GM12872 (cell line): ENCODE measurements around the gene THRAP3.

Experiments used
- TF ChIP-seq, protein P1 (sequence below): IDR thresholded peaks from 3 replicates; pipeline ENCODE4 v1.5.1; 2011; ENCODE audit warnings: low read depth, mild to moderate bottlenecking, low read length, moderate library complexity; ENCODE audit not compliant: insufficient read depth

THRAP3 gene

DNA sequence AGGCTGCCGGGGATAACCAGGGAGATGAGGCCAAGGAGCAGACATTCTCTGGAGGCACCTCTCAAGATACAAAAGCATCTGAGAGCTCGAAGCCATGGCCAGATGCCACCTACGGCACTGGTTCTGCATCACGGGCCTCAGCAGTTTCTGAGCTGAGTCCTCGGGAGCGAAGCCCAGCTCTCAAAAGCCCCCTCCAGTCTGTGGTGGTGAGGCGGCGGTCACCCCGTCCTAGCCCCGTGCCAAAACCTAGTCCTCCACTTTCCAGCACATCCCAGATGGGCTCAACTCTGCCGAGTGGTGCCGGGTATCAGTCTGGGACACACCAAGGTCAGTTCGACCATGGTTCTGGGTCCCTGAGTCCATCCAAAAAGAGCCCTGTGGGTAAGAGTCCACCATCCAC is 62.6 kb downstream of the THRAP3 start:
- TF ChIP-seq, protein P1, sequence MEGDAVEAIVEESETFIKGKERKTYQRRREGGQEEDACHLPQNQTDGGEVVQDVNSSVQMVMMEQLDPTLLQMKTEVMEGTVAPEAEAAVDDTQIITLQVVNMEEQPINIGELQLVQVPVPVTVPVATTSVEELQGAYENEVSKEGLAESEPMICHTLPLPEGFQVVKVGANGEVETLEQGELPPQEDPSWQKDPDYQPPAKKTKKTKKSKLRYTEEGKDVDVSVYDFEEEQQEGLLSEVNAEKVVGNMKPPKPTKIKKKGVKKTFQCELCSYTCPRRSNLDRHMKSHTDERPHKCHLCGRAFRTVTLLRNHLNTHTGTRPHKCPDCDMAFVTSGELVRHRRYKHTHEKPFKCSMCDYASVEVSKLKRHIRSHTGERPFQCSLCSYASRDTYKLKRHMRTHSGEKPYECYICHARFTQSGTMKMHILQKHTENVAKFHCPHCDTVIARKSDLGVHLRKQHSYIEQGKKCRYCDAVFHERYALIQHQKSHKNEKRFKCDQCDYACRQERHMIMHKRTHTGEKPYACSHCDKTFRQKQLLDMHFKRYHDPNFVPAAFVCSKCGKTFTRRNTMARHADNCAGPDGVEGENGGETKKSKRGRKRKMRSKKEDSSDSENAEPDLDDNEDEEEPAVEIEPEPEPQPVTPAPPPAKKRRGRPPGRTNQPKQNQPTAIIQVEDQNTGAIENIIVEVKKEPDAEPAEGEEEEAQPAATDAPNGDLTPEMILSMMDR = no peak

DNA sequence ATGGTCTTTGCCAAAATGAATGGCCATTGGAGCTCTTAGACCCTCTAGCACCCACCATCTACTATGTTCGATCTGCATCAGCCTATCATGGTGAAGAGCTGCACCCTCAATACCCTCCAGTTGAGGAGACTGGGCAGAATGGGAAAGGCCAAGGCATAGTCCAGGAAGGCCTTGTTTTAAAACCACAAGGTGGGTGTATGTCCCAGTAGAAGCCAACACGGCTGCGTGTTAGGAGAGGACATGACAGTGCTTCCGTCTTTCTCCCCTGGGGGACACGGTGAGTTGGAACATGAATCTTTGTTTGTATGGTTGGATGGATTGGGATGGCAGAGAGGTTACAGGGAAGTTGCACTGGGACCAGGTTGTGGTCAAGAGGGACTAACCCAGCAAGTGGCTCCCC is 63.4 kb downstream of the THRAP3 start:
- TF ChIP-seq, protein P1 = no peak

DNA sequence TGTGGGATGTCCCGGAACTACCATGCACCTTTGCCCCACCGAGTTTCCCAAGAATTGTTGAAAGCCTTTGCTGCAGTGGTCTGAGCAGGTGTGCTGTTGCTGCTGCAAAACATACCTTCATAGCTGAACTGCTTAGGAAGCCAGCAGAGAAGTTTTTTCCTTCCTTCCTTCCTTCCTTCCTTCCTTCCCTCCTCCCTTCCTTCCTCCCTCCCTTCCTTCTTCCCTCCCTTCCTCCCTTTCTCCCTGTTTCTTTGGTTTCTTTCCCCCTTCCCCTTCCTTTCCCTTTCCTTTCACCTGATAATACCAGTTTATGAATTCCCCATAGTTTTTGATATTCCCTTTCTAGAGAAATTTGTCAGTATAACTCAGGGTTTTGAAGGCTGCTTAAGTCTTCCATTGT is 71.1 kb downstream of the THRAP3 start:
- TF ChIP-seq, protein P1 = no peak

DNA sequence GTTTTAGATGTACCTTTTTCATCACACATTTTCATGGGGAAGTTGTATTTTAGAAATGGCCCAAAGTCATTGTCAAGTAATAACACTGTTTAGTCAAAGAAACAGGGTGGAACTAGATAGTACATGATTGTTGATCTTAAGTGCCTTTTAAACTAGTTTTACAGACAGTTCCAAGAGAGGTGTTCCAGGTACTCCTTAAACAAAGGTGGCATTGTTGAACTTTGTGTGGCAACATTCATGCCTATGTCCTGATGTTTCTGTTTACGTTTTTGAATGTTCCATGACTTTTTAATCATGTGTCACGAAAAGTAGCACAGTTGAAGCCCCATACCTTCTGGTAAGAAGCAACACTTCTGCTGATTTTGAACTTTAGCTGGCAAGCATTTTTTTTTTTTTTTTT is 72.8 kb downstream of the THRAP3 start:
- TF ChIP-seq, protein P1 = no peak

DNA sequence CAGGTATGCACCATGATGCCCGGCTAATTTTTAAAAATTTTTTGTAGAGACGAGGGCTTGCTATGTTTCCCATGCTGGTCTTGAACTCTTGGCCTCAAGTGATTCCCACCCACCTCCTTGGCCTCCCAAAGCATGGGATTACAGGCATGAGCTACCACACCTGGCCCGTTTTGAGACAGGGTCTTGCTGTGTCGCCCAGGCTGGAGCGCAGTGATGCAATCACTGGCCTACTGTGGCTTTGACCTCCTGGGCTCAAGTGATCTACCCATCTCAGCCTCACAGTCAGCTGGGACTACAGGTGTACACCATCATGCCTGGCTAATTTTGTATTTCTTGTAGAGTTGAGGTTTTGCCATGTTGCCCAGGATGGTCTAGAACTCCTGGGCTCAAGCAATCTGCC is 74.4 kb downstream of the THRAP3 start:
- TF ChIP-seq, protein P1 = no peak

DNA sequence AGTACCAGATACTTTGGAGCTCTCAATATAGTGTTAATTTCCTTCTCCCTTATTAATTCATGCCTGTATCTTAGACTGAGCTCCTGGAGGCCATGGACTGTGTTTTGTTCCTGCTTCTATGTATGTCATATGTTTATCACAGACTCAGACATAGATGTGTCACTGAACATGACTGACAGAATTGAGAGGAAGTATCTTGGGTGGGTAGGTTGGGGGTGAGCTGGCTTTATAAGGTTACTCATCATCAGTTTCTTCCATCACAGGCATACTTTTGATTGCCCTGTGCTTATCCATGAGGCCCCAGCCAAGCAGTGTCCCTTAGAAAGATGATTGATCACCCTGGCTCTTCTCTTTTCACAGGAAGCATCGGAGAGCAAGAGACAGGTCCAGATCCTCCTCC is 76.3 kb downstream of the THRAP3 start:
- TF ChIP-seq, protein P1 = no peak

DNA sequence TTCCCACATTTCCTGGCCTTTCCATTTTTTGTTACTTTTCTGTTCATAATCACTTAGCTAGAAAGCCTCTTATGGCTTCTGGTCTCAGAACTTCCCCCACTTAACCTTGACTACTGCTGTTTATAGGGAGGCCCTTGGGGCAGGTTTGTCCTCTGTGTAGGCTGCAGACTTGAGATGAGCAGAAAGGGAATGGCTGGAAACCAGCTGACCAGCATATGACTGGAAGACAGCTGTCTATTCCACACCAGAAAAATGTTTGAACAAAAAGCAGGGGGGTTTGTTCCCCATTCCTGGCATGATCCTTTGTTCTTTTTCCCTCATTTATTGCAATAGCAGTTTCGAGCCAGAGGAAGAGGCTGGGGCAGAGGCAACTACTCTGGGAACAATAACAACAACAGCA is 77.0 kb downstream of the THRAP3 start:
- TF ChIP-seq, protein P1 = no peak

DNA sequence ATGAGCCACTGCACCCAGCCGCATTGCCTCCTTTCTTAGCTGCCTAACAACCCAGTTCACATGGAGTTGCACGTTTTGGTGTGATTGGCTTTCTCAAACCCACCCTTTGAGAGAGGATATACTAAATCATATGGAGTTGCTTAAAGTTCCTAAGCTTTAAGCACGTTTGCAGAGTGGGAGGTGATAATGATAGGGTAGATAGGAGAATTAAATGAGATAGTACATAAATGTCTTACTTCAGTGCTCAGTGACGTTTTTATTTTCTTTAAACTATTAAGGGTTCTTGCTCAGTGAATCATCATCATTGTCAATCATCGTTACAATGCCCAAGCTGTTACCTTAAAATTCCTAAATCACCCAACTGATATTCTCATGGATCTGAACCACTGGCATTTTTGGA is 79.0 kb downstream of the THRAP3 start:
- TF ChIP-seq, protein P1 = no peak
